Measurements from ENCODE around the gene ACOX3. TPM values are rescaled to one million over a fixed set of nuclear protein-coding genes. Genes with fewer than 3 reads are reported as not detected.
"Not testable (repeated sequence)": the region's sequence is repeated elsewhere in the genome, so short reads cannot be mapped to it uniquely, and the experiment has no call there.

ACOX3 gene
- total RNA-seq, 1 donor from 2014 or later: 28.4 TPM

DNA sequence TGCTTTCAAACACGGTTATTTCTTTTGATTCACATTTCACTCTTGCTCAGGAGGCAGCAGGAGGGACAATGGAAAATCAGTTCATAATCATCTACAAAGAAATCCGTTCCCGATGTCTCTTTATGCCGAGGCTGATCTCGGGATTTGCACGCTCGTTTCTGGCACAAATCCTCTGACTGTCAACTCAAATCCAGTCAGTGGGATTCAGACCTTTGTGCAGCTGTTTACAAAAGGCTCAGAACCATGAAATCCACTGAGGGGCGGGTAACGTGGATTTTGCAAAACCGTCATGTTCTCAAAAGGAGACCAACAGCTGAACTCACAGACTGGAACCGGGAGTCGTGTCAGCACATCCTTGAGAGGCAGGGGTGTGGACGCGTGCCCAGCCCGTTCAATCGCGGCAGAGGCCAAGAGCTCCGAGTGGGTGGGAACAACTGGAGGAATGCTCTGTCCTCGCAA is 46.4 kb downstream of the ACOX3 start:
- Mint-ChIP-seq H3K27ac (no peak overlapping the region), H3K27me3 (ENCODE audit: low read depth) (no peaks in the 10 kb centered on the region)
- intact Hi-C loops (cut with micrococcal nuclease): no loop called here

DNA sequence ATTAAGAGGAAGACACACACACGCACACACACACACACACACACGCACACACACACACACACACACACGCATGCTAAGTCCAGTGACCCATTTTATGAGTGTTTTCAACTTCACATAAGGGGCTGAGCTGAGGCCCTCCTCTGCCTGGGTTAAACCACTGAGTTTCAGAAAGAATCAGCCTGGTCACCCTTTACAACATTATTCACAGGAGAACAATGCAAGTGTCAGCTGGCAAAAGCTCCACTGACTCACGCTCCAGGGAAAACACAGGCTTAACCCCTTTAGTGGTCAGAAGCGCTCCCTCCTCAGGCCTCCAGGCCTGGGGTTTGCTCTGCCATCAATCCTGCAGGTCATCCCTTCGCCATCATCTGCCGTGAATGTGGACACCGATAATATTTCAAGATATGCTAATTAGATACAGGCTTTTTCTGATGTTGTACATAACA is 46.9 kb downstream of the ACOX3 start:
- no peaks in the 10 kb centered on the region for H3K27me3 Mint-ChIP-seq (ENCODE audit: low read depth)
- no peak overlapping the region for H3K4me3 Mint-ChIP-seq (ENCODE audit: low read depth)
- no peak overlapping the region for H3K27ac Mint-ChIP-seq

More for the DNA sequence above, 46.4 kb downstream of the ACOX3 start:
- H3K4me1 Mint-ChIP-seq (ENCODE audit: low read depth): peaks cover 4% of the 10 kb centered on the region
- no peak for DNase-seq (ENCODE audit: low spot score)
- no peak overlapping the region for H3K4me3 Mint-ChIP-seq (ENCODE audit: low read depth)
- H3K36me3 Mint-ChIP-seq (ENCODE audit: low read depth): peaks cover 6% of the 10 kb centered on the region
- no peaks in the 10 kb centered on the region for H3K9me3 Mint-ChIP-seq

DNA sequence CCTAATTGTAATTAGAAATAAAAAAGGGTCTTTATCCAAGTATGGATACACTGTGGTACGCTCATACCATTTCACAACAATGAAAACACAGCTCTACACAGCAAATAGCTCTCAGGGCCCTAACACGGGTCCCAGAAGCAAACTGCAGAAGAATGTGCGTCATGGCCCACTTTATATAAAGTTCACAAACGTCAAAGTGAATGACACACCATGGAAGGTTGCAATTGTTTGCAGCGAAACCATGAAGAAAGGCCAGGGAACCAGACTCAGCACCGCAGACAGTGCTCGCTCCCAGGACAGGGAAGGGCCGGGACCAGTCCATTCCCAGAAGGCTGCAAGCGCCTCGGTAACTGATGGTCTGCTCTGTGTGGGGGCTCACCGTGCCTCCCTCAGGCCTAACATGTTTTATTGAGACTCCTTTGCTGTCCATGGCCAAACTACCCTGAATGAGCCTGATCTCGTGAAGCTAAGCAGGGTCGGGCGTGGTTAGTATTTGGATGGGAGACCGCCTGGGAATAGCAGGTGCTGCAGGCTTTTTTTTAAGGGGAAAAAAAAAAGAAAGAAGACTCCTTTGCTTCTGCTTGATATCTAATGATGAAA is 47.8 kb downstream of the ACOX3 start:
- H3K27me3 Mint-ChIP-seq (ENCODE audit: low read depth): no peaks in the 10 kb centered on the region
- H3K36me3 Mint-ChIP-seq (ENCODE audit: low read depth): peaks cover 6% of the 10 kb centered on the region
- no peaks in the 10 kb centered on the region for H3K9me3 Mint-ChIP-seq
- DNase-seq (ENCODE audit: low spot score): no peak
- H3K27ac Mint-ChIP-seq: no peak overlapping the region
- no peak overlapping the region for H3K4me3 Mint-ChIP-seq (ENCODE audit: low read depth)
- H3K4me1 Mint-ChIP-seq (ENCODE audit: low read depth): peaks cover 4% of the 10 kb centered on the region
- intact Hi-C loops (cut with micrococcal nuclease): no loop called here

More for the DNA sequence above, 46.9 kb downstream of the ACOX3 start:
- peaks cover 6% of the 10 kb centered on the region for H3K36me3 Mint-ChIP-seq (ENCODE audit: low read depth)
- no peak for DNase-seq (ENCODE audit: low spot score)
- no peaks in the 10 kb centered on the region for H3K9me3 Mint-ChIP-seq
- intact Hi-C loops (cut with micrococcal nuclease): no loop called here
- H3K4me1 Mint-ChIP-seq (ENCODE audit: low read depth): peaks cover 4% of the 10 kb centered on the region

DNA sequence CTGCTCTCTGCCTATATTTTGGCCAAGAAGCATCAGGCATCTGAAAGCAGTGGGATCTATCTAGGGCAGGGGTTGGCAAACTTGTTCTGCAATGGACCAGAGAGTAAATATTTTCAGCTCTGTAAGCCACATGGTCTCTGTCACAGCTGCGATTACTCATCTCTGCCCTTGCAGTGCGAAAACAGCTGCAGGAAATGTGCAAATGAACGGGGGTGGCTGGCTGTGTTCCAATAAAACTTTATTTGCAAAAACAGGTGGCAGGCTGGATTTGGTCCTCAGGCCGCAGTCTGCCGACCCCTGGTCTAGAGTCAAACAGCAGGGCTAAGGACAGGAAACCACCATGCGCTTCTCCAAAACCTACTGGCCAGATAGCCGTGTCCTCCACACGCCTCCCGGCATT is 48.6 kb downstream of the ACOX3 start:
- Mint-ChIP-seq H3K27ac (no peak overlapping the region), H3K4me1 (ENCODE audit: low read depth) (peaks cover 4% of the 10 kb centered on the region), H3K9me3 (no peaks in the 10 kb centered on the region), H3K4me3 (ENCODE audit: low read depth) (no peak overlapping the region), H3K36me3 (ENCODE audit: low read depth) (peaks cover 6% of the 10 kb centered on the region), H3K27me3 (ENCODE audit: low read depth) (no peaks in the 10 kb centered on the region)
- no peak for DNase-seq (ENCODE audit: low spot score)
- intact Hi-C loops (cut with micrococcal nuclease): no loop called here

DNA sequence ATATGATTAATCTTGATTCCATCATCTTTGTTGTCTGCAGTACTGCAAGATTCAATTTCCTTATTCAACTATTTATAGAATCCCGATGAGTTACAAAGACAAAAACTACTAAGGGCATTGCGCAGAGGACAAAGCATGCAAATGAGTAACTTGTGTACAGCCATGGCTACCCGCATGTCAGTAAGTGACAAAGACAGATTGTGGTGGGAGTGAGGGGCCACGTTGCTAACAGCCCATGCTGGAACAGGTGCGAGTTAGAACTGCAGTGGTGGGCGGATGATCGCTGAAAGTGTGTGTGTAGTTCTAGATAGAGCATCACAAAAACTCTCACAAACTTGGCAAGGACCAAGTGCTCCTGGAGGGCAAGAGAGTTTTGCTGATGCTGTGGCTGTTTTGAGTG is 49.5 kb downstream of the ACOX3 start:
- H3K4me3 Mint-ChIP-seq (ENCODE audit: low read depth): no peak overlapping the region
- H3K27ac Mint-ChIP-seq: no peak overlapping the region
- peaks cover 6% of the 10 kb centered on the region for H3K36me3 Mint-ChIP-seq (ENCODE audit: low read depth)
- intact Hi-C loops (cut with micrococcal nuclease): no loop called here
- no peaks in the 10 kb centered on the region for H3K9me3 Mint-ChIP-seq
- no peak for DNase-seq (ENCODE audit: low spot score)
- no peaks in the 10 kb centered on the region for H3K27me3 Mint-ChIP-seq (ENCODE audit: low read depth)
- peaks cover 4% of the 10 kb centered on the region for H3K4me1 Mint-ChIP-seq (ENCODE audit: low read depth)

DNA sequence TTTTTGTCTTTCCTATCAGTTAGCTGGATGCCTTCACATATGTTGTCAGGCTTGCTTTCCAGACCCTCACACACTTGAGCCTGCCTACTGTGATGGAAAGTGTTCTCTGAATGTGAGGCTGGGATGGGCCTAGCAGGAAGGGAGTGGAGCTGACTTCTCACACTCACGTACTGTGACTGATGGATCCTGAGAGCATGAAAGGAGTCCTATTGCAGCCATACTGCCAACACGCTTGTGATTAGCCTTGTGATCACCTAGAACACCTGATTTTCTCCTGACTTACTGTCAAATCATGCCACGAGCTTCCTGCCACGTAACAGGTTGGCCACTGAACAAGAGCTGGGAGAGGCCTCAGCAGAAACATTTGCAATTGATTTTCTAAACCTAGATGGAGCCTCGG is 49.9 kb downstream of the ACOX3 start:
- intact Hi-C loops (cut with micrococcal nuclease): no loop called here
- Mint-ChIP-seq H3K4me1 (ENCODE audit: low read depth) (peaks cover 2% of the 10 kb centered on the region), H3K27me3 (ENCODE audit: low read depth) (no peaks in the 10 kb centered on the region), H3K36me3 (ENCODE audit: low read depth) (peaks cover 6% of the 10 kb centered on the region), H3K4me3 (ENCODE audit: low read depth) (no peak overlapping the region), H3K27ac (no peak overlapping the region), H3K9me3 (no peaks in the 10 kb centered on the region)
- no peak for DNase-seq (ENCODE audit: low spot score)

DNA sequence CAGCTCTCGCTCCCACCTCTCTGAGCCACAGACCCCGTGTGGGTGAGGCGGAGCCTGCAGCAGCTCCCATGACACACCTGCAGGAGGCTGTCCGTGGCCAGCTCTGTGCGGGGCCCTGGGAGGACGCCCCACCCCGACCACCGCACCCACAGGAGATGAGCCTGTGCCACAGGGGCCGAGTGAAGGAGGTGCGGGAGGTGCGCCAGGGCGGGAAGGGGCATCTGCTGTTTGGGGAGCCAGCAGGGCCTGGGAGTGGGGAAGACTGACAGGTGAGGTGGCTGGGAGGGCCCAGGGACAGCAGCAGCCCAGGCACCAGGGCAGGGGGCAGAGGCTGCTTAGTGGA is 52.0 kb downstream of the ACOX3 start:
- intact Hi-C loops (cut with micrococcal nuclease): no loop called here
- no peaks in the 10 kb centered on the region for H3K27me3 Mint-ChIP-seq (ENCODE audit: low read depth)

DNA sequence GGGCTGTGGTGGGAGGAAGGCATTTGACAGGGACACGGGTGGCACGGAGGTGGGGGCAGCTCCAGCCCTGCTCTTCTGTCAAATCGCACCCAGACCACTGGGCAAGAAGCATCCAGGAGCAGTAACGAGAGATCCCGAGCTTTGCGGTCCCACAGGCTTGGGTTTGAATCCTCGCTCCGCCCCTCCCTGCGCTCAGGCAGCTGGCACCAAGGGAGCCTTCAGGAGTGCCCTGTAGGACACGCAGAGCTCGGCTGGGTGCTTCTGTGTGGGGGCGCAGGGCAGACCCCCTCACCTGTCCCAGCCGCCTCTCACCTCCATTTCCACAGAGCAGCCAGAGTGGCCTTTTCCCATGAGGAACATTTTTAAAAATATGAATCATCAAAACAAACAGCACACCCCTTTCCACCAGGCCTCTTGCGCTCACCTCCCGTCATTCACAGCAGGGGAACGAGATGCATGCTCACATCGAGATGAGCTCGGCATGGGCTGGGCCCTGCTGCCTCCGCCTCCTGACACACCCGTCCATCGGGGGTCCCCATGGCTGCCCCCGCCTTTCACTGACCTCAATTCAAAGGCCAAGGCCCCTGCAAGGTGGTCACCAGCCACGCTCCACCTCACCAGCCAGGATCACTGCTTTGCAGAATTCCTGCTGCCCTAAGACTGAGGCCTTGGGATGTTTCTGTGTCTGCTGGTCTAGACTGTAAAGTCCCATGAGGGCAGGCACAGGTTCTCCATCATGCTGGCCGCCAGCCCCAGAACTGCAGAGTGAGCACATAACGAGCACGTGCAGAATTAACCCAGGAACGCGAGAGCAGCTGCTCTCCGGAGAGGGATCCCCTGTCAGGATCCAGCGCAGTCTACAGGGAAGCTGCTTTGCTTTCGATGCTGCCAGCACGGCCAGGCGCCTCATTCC is 52.7 kb downstream of the ACOX3 start:
- Mint-ChIP-seq H3K9me3 (no peaks in the 10 kb centered on the region), H3K36me3 (ENCODE audit: low read depth) (peaks cover 2% of the 10 kb centered on the region), H3K27ac (no peak overlapping the region), H3K4me3 (ENCODE audit: low read depth) (no peak overlapping the region), H3K4me1 (ENCODE audit: low read depth) (peaks cover 2% of the 10 kb centered on the region), H3K27me3 (ENCODE audit: low read depth) (no peaks in the 10 kb centered on the region)
- DNase-seq (ENCODE audit: low spot score): no peak
- intact Hi-C loops (cut with micrococcal nuclease): no loop called here

More for the DNA sequence above, 52.0 kb downstream of the ACOX3 start:
- H3K27ac Mint-ChIP-seq: no peak overlapping the region
- H3K4me3 Mint-ChIP-seq (ENCODE audit: low read depth): no peak overlapping the region
- H3K4me1 Mint-ChIP-seq (ENCODE audit: low read depth): peaks cover 2% of the 10 kb centered on the region
- no peak for DNase-seq (ENCODE audit: low spot score)
- H3K9me3 Mint-ChIP-seq: no peaks in the 10 kb centered on the region
- peaks cover 2% of the 10 kb centered on the region for H3K36me3 Mint-ChIP-seq (ENCODE audit: low read depth)

DNA sequence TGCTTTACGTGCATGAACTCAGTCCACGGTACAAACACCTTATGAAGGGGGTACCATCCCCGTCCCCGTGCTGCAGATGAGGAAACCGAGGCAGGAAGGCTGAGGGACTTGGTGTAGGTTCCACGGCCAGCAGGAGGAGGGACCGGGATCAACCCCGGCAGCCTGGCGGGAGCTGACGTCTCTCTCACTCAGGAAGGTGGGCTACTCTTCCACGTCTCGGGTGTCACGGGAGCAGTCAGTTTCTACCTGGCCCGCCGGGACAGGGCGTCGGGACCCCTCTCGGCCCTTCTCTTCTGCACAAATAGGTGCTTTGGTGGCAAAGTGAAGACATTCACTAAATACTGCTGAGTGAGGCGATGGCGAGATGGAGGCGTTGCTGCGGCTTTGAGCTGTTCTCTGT is 53.3 kb downstream of the ACOX3 start:
- no peak for DNase-seq (ENCODE audit: low spot score)
- H3K36me3 Mint-ChIP-seq (ENCODE audit: low read depth): peaks cover 2% of the 10 kb centered on the region
- no peaks in the 10 kb centered on the region for H3K27me3 Mint-ChIP-seq (ENCODE audit: low read depth)
- peaks cover under 1% of the 10 kb centered on the region for H3K4me1 Mint-ChIP-seq (ENCODE audit: low read depth)
- H3K9me3 Mint-ChIP-seq: no peaks in the 10 kb centered on the region
- no peak overlapping the region for H3K4me3 Mint-ChIP-seq (ENCODE audit: low read depth)
- H3K27ac Mint-ChIP-seq: no peak overlapping the region
- intact Hi-C loops (cut with micrococcal nuclease): no loop called here

DNA sequence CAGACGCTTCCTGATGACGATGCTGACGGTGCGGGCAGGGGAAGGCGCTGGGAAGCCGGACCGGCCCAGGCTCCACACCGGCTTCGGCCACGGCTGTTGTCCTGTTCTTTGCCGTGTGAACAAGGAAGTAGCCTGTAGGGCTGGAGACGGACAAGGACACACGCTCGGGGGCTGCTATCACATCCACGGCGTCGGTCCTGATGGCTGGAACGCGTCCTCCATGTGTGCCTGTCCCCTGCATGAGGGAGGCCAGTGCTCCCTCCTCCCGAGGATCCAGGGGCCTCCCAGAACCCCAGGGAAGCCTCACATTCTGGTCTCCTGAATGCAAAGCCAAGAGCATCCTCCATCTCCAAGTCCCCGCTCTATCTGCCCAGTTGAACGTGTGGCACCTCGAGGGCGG is 53.8 kb downstream of the ACOX3 start:
- intact Hi-C loops (cut with micrococcal nuclease): no loop called here
- DNase-seq (ENCODE audit: low spot score): no peak
- peaks cover 2% of the 10 kb centered on the region for H3K36me3 Mint-ChIP-seq (ENCODE audit: low read depth)
- no peak overlapping the region for H3K4me3 Mint-ChIP-seq (ENCODE audit: low read depth)
- no peak overlapping the region for H3K27ac Mint-ChIP-seq
- H3K4me1 Mint-ChIP-seq (ENCODE audit: low read depth): no peaks in the 10 kb centered on the region
- no peaks in the 10 kb centered on the region for H3K27me3 Mint-ChIP-seq (ENCODE audit: low read depth)
- no peaks in the 10 kb centered on the region for H3K9me3 Mint-ChIP-seq

DNA sequence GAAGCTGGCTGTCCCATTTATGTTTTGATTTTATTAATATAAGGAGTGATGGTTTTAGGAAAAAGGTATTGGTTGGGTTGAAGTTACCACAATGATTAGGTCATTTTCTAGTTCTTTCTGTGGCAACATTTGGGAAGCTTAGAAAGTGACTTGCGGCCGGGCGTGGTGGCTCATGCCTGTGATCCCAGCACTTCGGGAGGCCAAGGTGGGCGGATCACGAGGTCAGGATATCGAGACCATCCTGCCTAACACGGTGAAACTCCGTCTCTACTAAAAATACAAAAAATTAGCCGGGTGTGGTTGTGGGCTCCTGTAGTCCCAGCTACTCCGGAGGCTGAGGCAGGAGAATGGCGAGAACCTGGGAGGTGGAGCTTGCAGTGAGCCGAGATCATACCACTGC is 54.4 kb downstream of the ACOX3 start:
- H3K9me3 Mint-ChIP-seq; H3K27ac Mint-ChIP-seq; H3K4me1 Mint-ChIP-seq (ENCODE audit: low read depth); DNase-seq (ENCODE audit: low spot score); intact Hi-C loops (cut with micrococcal nuclease); H3K4me3 Mint-ChIP-seq (ENCODE audit: low read depth); H3K36me3 Mint-ChIP-seq (ENCODE audit: low read depth); H3K27me3 Mint-ChIP-seq (ENCODE audit: low read depth): not testable (repeated sequence)

DNA sequence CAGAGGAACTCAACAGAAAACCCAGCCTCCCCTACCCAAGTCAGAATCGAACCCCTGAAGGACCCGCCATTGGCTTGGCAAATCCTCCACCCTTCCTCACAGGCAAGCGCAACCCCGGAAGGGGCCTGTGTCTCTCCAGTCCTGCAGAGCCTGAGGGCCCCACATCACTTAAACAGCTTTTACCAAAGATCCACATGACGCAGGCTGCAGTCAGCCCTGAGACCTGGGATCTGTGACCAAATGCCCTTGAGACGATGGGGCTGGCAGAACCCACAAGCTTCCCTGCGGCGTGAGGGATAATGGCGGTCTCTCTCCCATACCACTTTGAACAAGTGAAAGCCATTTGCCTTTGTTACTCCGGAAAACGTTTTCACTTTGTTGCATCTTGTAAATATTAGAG is 54.9 kb downstream of the ACOX3 start:
- Mint-ChIP-seq H3K4me3 (ENCODE audit: low read depth) (no peak overlapping the region), H3K4me1 (ENCODE audit: low read depth) (no peaks in the 10 kb centered on the region), H3K27me3 (ENCODE audit: low read depth) (no peaks in the 10 kb centered on the region), H3K27ac (no peak overlapping the region), H3K9me3 (no peaks in the 10 kb centered on the region), H3K36me3 (ENCODE audit: low read depth) (no peaks in the 10 kb centered on the region)
- intact Hi-C loops (cut with micrococcal nuclease): no loop called here
- no peak for DNase-seq (ENCODE audit: low spot score)

DNA sequence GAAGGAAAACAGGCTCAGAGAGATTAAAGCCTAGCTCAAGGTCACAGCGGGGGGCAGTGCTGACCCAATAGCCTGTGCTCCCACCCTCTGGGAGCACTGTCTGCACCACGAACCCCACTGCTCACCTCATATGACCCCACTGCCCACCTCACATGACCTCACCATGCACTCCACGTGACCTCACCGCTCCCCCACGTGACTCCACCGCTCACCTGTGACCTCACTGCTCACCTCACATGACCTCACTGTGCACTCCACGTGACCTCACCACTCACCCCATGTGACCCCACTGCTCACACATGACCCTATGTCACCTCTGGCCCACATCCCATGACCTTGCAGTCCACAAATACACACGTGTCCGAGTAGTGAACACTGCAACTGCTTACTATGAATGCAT is 55.4 kb downstream of the ACOX3 start:
- Mint-ChIP-seq H3K36me3 (ENCODE audit: low read depth) (no peaks in the 10 kb centered on the region), H3K27ac (no peak overlapping the region), H3K4me3 (ENCODE audit: low read depth) (no peak overlapping the region), H3K27me3 (ENCODE audit: low read depth) (no peaks in the 10 kb centered on the region), H3K4me1 (ENCODE audit: low read depth) (no peaks in the 10 kb centered on the region), H3K9me3 (no peaks in the 10 kb centered on the region)
- intact Hi-C loops (cut with micrococcal nuclease): no loop called here
- no peak for DNase-seq (ENCODE audit: low spot score)

Measured in activated T-helper 2 cell treated with anti-CD3 and anti-CD28 coated beads, Interferon-gamma antibody, Interleukin-2, Interleukin-4, amounts not matched to agents 10 μg/mL and 5 μg/mL and 100 μg/mL, durations not matched to agents 14 hours and 24 hours and 36 hours (primary cell).